Esophagus (tissue), 2 donors: ENCODE data around the gene GATA2. TPM values are rescaled to one million over a fixed set of nuclear protein-coding genes. Genes with fewer than 3 reads are reported as not detected.

ENCODE experiments used
- H3K27ac ChIP-seq, 2 donors: one replicate each; pipeline ENCODE4 v1.5.1; 2013; ENCODE audit warnings: low read depth in 2 of 2, mild to moderate bottlenecking in 2 of 2, inconsistent platforms in 1 of 2, low read length in 1 of 2, moderate library complexity in 1 of 2
- H3K27me3 ChIP-seq, 2 donors: one replicate each; pipeline ENCODE4 v1.6.1; 2013; ENCODE audit warnings: low read length in 2 of 2, control low read depth in 1 of 2, mild to moderate bottlenecking in 1 of 2; ENCODE audit not compliant: insufficient read depth in 2 of 2, control insufficient read depth in 1 of 2
- H3K36me3 ChIP-seq, 2 donors: one replicate each; pipeline ENCODE4 v1.6.1; 2013; ENCODE audit warnings: low read length in 1 of 2; ENCODE audit not compliant: control insufficient read depth in 2 of 2, insufficient read depth in 2 of 2
- H3K4me1 ChIP-seq, 2 donors: one replicate each; pipeline ENCODE4 v1.6.1; 2013; ENCODE audit warnings: low read length in 1 of 2; ENCODE audit not compliant: control insufficient read depth in 2 of 2, insufficient read depth in 2 of 2
- H3K4me3 ChIP-seq, 2 donors: one replicate each; pipeline ENCODE4 v1.5.1; 2013; ENCODE audit warnings: low read length in 2 of 2, mild to moderate bottlenecking in 2 of 2, low read depth in 1 of 2, moderate library complexity in 1 of 2
- H3K9me3 ChIP-seq, 2 donors: one replicate each; pipeline ENCODE4 v1.6.1; 2013; ENCODE audit warnings: mild to moderate bottlenecking in 2 of 2, low read depth in 1 of 2, low read length in 1 of 2, moderate library complexity in 1 of 2; ENCODE audit not compliant: control insufficient read depth in 2 of 2, insufficient read depth in 1 of 2
- WGBS, 2 donors: extraction: QIAGEN DNeasy Blood & Tissue Kit; methylation state at CpG; one replicate each; pipeline ENCODE4 v1.1.7; 2013; 5-methylcytosine and 5-hydroxymethylcytosine counted together
- polyA plus RNA-seq, 2 donors: library from polyadenylated mRNA; stranded (reverse); fragments of 200-250 nt; gene quantifications; one replicate each; pipeline ENCODE4 v1.2.3, GENCODE V29; 2013
- donor health status: healthy with polysubstance abuse.
- donor health status: Bipolar disorder and iron deficiency.

GATA2 gene
- polyA plus RNA-seq, 2 donors, result 2.2 to 2.3 TPM

DNA sequence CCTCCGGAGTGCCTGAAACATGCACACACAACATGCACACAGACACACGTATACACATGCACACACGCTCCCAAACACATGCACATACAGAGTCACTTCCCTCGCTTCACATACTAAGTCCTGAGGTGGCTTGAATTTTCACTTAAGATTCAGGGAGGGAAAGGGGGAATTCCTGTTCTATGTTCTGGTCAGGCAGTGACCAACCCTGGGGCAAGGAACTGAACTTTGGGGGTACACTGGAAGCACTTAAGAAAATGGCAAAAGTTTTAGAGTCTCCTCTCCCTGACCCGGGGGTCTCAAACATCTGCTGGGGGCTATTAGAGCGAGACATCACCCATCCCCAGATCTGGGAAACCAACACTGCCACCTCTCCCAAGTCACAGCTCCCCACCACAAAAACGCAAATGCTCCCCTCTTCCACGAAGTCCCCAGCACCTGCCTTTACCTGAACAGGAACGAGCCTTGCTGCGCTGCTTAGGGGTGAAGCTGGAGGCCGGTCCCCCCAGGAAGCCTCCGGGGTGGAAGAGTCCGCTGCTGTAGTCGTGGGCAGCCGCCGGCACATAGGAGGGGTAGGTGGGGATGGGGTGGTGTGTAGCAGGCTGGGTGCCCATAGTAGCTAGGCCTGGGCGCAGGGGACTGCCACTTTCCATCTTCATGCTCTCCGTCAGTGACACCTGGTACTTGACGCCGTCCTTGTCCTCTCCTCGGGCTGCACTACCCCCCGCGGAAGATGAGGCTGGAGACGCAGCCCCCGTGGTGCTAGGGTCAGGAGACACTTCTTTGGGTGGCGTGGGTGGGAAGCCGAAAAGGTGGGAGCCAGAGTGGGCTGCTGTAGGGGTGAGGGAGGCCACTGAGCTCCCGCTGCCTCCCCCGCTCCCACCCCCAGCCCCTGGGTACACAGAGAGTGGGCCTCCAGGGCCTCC, 7.5 kb downstream of the GATA2 start:
- peaks cover 0 to 5% of the 10 kb centered on the region in 2 donors for H3K9me3 ChIP-seq
- H3K4me3 ChIP-seq, result no peak overlapping the region
- peaks cover 15 to 36% of the 10 kb centered on the region in 2 donors for H3K4me1 ChIP-seq
- 21 to 29% methylated on average over 29 of the region's 29 CpGs for WGBS, 2 donors
- no peak overlapping the region for H3K27ac ChIP-seq
- no peaks in the 10 kb centered on the region for H3K36me3 ChIP-seq
- H3K27me3 ChIP-seq, result peaks cover 4 to 75% of the 10 kb centered on the region in 2 donors

DNA sequence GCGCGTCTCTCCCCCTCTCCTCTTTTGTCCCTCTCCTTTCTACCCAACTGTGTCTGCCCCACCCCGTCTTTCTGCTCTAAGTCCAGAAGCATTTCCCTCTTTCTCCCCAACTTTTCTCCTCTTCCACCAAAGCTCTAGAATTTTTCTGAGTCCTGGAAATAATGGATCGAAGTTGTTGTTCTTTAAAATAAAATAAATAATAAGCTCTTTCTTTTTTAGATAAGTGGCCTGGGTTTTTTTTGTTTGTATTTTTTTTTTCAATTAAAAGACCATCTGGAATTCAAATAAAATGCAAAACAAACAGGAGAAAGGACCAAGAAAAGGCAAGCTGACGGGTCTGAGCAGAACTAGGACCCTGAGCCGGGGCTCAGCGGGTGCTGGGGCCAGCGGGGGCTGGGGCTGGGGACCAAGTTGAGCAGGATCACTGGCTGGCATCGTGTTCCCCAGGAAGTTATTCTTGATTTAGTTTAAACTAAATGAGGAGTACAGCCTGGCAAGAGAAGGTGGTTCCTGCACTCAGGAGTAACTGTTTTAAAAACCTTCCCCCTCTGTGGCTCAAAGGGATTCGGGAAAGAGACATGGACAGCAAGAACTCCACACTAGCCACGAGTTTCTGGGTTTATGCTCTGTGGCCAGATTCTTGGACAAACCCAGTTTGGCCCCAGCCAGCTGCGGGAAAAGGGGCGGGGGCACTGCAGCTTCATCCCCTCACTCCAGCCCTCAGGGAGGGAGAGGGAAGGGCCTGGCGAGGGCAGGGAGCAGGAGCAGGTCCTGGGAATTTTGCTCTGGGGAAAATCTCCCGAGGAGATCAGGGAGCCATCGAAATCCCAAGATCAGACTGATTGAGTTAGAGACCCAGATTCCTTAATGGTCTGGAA, 8.4 kb downstream of the GATA2 start:
- Histone ChIP-seq H3K9me3 (peaks cover 0 to 5% of the 10 kb centered on the region in 2 donors), H3K36me3 (no peaks in the 10 kb centered on the region), H3K27me3 (peaks cover 4 to 72% of the 10 kb centered on the region in 2 donors), H3K4me1 (peaks cover 15 to 31% of the 10 kb centered on the region in 2 donors), H3K27ac (peak overlapping the region; percentile 21 to 35), H3K4me3 (no peak overlapping the region)
- 18 to 27% methylated on average over 15 to 16 of the region's 16 CpGs for WGBS, 2 donors

DNA sequence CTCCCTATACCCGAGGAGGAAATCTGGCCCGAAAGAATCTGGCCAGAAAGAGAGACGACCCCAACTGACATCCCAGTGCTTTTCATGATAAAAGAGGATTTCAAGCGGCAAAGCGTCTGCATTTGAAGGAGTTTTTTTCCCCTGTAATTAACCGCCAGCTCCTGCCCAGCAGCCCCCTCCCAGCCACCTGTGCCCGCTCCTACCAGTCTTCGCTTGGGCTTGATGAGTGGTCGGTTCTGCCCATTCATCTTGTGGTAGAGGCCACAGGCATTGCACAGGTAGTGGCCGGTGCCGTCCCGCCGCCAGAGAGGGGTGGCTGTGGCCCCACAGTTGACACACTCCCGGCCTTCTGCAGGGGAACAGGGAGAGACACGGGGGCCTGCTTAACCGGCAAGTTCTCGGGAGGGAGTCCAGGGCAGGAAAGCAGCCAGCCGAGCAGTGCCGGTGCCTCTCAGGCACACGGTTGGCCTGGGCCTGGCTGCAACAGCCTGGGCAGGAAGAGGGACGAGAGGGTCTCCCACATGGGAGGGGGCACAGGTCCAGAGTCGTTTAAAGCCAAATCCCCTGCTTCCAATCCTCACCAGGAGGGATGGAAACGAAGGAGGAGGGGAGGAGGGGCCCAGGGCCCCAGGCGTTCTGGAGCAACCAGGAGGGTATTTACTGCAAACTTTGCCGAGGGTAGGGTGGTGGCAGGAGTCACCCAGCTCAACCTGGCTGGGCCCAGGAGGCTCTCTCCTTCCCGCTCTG, 9.2 kb downstream of the GATA2 start:
- H3K27ac ChIP-seq, result peak overlapping the region; percentile 14 to 35
- peaks cover 15 to 25% of the 10 kb centered on the region in 2 donors for H3K4me1 ChIP-seq
- 12 to 14% methylated on average over 25 to 26 of the region's 26 CpGs for WGBS, 2 donors
- no peak overlapping the region for H3K4me3 ChIP-seq
- H3K9me3 ChIP-seq, result peaks cover 0 to 5% of the 10 kb centered on the region in 2 donors
- H3K27me3 ChIP-seq, result peaks cover 5 to 66% of the 10 kb centered on the region in 2 donors
- H3K36me3 ChIP-seq, result no peaks in the 10 kb centered on the region

DNA sequence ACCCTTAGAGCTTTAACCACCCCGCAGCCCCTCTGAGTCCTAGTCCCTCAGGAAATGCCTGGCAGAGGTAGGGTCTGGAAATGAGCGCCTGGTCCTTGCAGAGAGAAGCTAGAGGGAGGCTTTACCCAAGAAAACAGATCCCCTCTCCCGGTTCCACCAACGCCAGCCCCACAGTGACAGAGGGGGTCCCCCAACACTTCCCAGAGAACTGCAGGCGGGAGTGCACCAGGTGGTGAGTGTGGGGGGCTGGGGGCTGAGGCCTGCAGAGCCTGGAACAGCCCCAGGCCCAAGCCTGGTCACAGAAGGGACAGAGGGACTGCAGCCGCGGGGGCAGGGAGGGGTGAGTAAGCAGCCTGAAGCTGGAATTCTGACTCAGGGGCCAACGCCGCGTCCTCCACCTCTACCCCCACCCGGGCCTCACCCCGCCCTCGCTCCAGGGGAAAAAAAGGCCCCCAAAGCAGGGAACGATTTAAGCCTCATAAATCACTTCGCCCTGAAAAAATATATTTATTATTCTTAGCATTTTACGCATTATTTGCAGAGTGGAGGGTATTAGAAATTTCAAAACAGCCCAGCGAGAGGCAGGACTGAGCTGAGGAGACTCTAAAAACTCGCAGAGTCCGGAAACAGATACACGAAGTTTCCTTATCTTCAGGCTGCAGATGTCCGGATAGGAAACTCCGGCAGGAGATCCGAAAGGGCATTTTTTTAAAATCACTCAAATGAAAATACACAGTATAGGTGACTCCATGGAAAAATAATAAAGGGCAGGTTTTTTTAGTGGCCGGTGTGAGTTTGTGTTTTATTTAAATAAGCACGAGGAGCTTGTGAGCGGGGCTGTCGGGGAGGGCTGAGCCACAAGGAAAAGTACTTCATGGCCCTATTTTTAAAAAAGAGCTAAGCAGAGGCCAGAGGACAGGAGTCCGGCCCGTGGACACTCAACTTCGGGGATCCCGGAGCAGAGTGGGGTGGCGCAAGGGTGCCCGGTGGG, 10.0 kb downstream of the GATA2 start:
- Histone ChIP-seq H3K4me1 (peaks cover 8 to 16% of the 10 kb centered on the region in 2 donors), H3K27me3 (peaks cover 8 to 58% of the 10 kb centered on the region in 2 donors), H3K9me3 (peaks cover 0 to 5% of the 10 kb centered on the region in 2 donors), H3K4me3 (no peak overlapping the region), H3K27ac (peak overlapping the region in 1 of 2 donors; percentile 54), H3K36me3 (no peaks in the 10 kb centered on the region)
- 10 to 16% methylated on average over 33 of the region's 33 CpGs for whole genome bisulfite sequencing, 2 donors

DNA sequence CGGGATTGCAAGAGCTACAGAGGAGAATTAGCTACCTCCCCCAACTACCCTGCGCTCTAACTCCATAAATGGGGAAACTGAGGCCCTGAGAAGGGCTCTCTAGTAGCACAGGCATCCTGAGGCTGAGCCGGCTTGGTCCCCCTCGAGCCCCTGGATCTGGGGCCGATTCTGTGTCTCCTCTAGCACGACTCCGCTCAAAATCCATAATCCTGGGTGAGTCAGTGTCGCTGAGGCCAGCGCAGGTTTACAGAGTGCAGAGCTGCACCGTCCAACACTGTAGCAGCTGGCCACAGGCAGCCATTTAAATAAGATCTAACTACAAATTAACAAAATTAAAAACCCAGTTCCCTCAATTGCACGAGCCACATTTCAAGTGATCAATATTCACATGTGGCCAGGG, 10.8 kb downstream of the GATA2 start:
- H3K9me3 ChIP-seq, result peaks cover 0 to 5% of the 10 kb centered on the region in 2 donors
- WGBS, 2 donors, result 23 to 28% methylated on average over 11 of the region's 11 CpGs
- peaks cover 3 to 8% of the 10 kb centered on the region in 2 donors for H3K4me1 ChIP-seq
- H3K27ac ChIP-seq, result no peak overlapping the region
- H3K36me3 ChIP-seq, result no peaks in the 10 kb centered on the region
- H3K4me3 ChIP-seq, result no peak overlapping the region
- peaks cover 8 to 51% of the 10 kb centered on the region in 2 donors for H3K27me3 ChIP-seq

DNA sequence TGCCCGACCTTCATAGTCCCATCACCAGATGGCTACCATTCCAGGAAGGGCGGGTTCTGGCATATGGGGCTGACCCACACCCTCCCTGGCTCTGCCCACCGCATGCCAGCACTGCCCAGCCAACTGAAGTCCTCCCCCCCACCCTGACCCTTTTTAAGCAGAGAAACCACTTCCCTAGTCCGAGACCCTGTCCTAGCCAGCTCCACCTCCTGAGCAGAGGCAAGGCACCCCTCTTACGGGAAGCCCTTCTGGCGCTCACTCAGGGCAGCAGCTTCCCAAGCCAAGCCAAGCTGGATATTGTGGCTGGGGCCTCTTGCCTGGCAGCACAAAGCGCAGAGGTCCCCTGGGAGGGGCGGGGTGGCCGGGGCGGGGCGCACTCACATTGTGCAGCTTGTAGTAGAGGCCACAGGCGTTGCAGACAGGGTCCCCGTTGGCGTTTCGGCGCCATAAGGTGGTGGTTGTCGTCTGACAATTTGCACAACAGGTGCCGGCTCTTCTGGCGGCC, 11.5 kb downstream of the GATA2 start:
- Histone ChIP-seq H3K27me3 (peaks cover 8 to 44% of the 10 kb centered on the region in 2 donors), H3K4me3 (no peak overlapping the region), H3K27ac (no peak overlapping the region), H3K36me3 (no peaks in the 10 kb centered on the region), H3K4me1 (peaks cover 0 to 2% of the 10 kb centered on the region in 2 donors), H3K9me3 (no peaks in the 10 kb centered on the region)
- 20 to 41% methylated on average over 19 of the region's 19 CpGs for WGBS, 2 donors

DNA sequence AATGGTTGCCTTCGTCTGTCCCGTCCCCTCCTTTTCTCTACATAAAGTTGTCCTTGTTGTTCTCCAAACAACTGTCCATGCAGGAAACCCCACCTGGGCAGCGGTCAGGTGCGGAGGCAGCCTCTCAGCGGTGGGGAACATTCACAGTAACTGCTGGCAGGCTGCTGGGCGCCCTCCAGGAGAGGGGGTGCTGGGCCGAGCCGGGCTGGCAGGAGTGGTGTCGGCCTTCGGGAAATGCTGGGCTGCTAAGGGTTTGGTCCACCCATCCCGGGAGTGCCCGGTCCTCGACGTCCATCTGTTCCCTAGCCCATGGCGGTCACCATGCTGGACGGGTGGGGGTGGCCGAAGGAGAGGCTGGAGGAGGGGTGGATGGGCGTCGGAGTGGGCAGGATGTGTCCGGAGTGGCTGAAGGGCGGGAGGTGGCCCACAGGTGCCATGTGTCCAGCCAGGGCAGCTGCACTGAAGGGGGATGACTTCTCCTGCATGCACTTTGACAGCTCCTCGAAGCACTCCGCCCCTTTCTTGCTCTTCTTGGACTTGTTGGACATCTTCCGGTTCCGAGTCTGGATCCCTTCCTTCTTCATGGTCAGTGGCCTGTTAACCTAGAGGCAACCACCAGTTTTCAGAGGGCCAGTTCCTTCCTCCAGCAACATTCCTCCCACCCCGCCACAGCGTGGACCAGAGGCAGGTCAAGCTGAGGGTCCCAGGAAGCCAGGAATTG, 12.1 kb downstream of the GATA2 start:
- Histone ChIP-seq H3K9me3 (no peaks in the 10 kb centered on the region), H3K27ac (no peak overlapping the region), H3K36me3 (no peaks in the 10 kb centered on the region), H3K4me3 (no peak overlapping the region), H3K27me3 (peaks cover 8 to 38% of the 10 kb centered on the region in 2 donors), H3K4me1 (peaks cover 0 to 2% of the 10 kb centered on the region in 2 donors)
- WGBS, 2 donors, result 54 to 59% methylated on average over 26 to 27 of the region's 27 CpGs

DNA sequence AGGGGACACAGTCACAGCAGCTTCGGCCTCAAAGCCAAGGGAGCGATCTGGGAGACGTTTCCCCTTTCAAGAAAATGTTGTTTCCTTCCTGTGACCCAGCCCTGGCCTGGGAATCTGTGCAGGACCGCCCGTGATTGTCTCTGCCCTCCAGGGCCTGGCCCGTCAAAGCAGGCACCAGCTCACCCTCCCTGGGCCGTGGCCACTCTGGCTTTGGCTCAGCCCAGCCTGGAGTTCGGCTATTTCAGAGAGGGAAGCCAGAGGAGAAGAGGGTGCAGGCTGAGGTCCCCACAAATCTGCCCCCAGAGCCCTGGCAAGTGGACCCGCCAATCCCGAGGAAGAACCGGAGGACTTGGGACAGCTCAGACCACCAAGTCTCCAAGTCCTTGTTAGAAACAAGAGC, 12.7 kb downstream of the GATA2 start:
- Histone ChIP-seq H3K36me3 (no peaks in the 10 kb centered on the region), H3K27me3 (peaks cover 8 to 33% of the 10 kb centered on the region in 2 donors), H3K4me1 (peaks cover 0 to 2% of the 10 kb centered on the region in 2 donors), H3K9me3 (no peaks in the 10 kb centered on the region), H3K27ac (no peak overlapping the region), H3K4me3 (no peak overlapping the region)
- WGBS, 2 donors, result 45 to 59% methylated on average over 11 of the region's 11 CpGs
